Fibroblast of lung (primary cell): Measurements from ENCODE around the gene CCN5. TPM values are rescaled to one million over a fixed set of nuclear protein-coding genes. Genes with fewer than 3 reads are reported as not detected.

Experiments
- DNase-seq, 2 donors: peaks; one replicate each; pipeline versions ENCODE4 v3.0.0 to v3.0.0-alpha.2; 2010; ENCODE audit warnings: low read depth in 2 of 2
- H2AFZ ChIP-seq: 2 replicates; pipeline ENCODE4 v1.5.1; 2012; ENCODE audit warnings: low read length, control low read depth, inconsistent platforms
- H3K27ac ChIP-seq: 2 replicates; pipeline ENCODE4 v1.5.1; 2011; ENCODE audit warnings: low read length, control low read depth; ENCODE audit not compliant: insufficient read depth
- H3K27me3 ChIP-seq: 2 replicates; pipeline ENCODE4 v1.5.1; 2011; ENCODE audit warnings: mild to moderate bottlenecking, low read length; ENCODE audit not compliant: control insufficient read depth, insufficient read depth
- H3K36me3 ChIP-seq: 2 replicates; pipeline ENCODE4 v1.5.1; 2011; ENCODE audit warnings: low read length; ENCODE audit not compliant: control insufficient read depth, insufficient read depth
- H3K4me1 ChIP-seq: 2 replicates; pipeline ENCODE4 v1.5.1; 2011; ENCODE audit warnings: low read length; ENCODE audit not compliant: control insufficient read depth, insufficient read depth; ENCODE audit errors: extremely low read depth
- H3K4me2 ChIP-seq: 2 replicates; pipeline ENCODE4 v1.5.1; 2011; ENCODE audit warnings: low read length, control low read depth; ENCODE audit not compliant: insufficient read depth; ENCODE audit errors: extremely low read depth
- H3K4me3 ChIP-seq, 4 experiments: fragments of 200-600 bp in 1 of 4; sonication (generic) in 1 of 4; replicated peaks in 1 of 4; 2 replicates each; pipeline ENCODE4 v1.5.1; 2011 to 2016; ENCODE audit warnings: low read length in 4 of 4, low read depth in 3 of 4, mild to moderate bottlenecking in 3 of 4, control low read depth in 2 of 4, inconsistent platforms in 1 of 4, mixed read lengths in 1 of 4; ENCODE audit not compliant: insufficient read depth in 1 of 4; ENCODE audit errors: control extremely low read depth in 1 of 4
- H3K79me2 ChIP-seq: 2 replicates; pipeline ENCODE4 v1.5.1; 2012; ENCODE audit warnings: mild to moderate bottlenecking, low read length, inconsistent platforms; ENCODE audit not compliant: control insufficient read depth, insufficient read depth
- H3K9ac ChIP-seq: 2 replicates; pipeline ENCODE4 v1.5.1; 2011; ENCODE audit warnings: mild to moderate bottlenecking, low read length, control low read depth; ENCODE audit not compliant: insufficient read depth
- H3K9me3 ChIP-seq: 2 replicates; pipeline ENCODE4 v1.5.1; 2012; ENCODE audit warnings: low read depth, low read length; ENCODE audit not compliant: control insufficient read depth, insufficient read depth
- H4K20me1 ChIP-seq: 2 replicates; pipeline ENCODE4 v1.5.1; 2011; ENCODE audit warnings: low read length; ENCODE audit not compliant: control insufficient read depth, insufficient read depth; ENCODE audit errors: extremely low read depth
- CTCF ChIP-seq, 2 donors: IDR thresholded peaks in 1 of 2; conservative IDR thresholded peaks in 1 of 2; 1 replicate in 1 of 2; 2 replicates in 1 of 2; pipeline ENCODE4 v1.5.1; 2011 to 2012; ENCODE audit warnings: low read length in 2 of 2, control low read depth in 1 of 2, inconsistent platforms in 1 of 2, low read depth in 1 of 2, mild to moderate bottlenecking in 1 of 2
- EZH2 ChIP-seq: IDR thresholded peaks from 2 replicates; pipeline ENCODE4 v1.5.1; 2012; ENCODE audit warnings: low read length, control low read depth, mild to moderate bottlenecking; ENCODE audit errors: missing control alignments
- polyA plus RNA-seq, 2 donors: library from polyadenylated mRNA; depleted of rRNA in 1 of 2; stranded (reverse) in 1 of 2; unstranded in 1 of 2; fragments of >200 nt; gene quantifications; 2 replicates each; pipeline ENCODE4 v1.2.1, GENCODE V29; 2011 to 2012; ENCODE audit warnings: missing spikeins in 1 of 2
- total RNA-seq: library from RNA; depleted of rRNA; stranded (reverse); fragments of >200 nt; gene quantifications from 2 replicates; pipeline ENCODE4 v1.2.1, GENCODE V29; 2014

CCN5 gene
- total and polyA plus RNA-seq, 2 donors (not counting 1 experiment from before 2014, with no cell fraction given), result 31.4 to 122 TPM

GRCh38 chr20:44737116-44737515 lies 21.9 kb downstream of the CCN5 start:
- Histone ChIP-seq H3K27me3 (peaks cover 12% of the 10 kb centered on the region), H3K9ac (no peak overlapping the region), H2AFZ (no peak overlapping the region), H3K36me3 (no peaks in the 10 kb centered on the region), H3K4me3 (no peak overlapping the region), H3K27ac (no peak overlapping the region), H3K4me1 (peaks cover 2% of the 10 kb centered on the region), H4K20me1 (no peaks in the 10 kb centered on the region), H3K4me2 (no peak overlapping the region), H3K79me2 (no peaks in the 10 kb centered on the region), H3K9me3 (no peaks in the 10 kb centered on the region)
- TF ChIP-seq CTCF (conservative IDR thresholded peaks at IDR 0.05 in 1 of 2, IDR thresholded peaks at IDR 0.05 in 1 of 2; ENCODE audit: low read depth in 1 of 2, low read length in 2 of 2), result no peak
- no peak for TF ChIP-seq EZH2
- no peak for DNase-seq

- no peak overlapping the region for H3K4me2 ChIP-seq
- peaks cover 2% of the 10 kb centered on the region for H3K4me1 ChIP-seq
- no peak overlapping the region for H3K27ac ChIP-seq
- TF ChIP-seq CTCF (conservative IDR thresholded peaks at IDR 0.05 in 1 of 2, IDR thresholded peaks at IDR 0.05 in 1 of 2; ENCODE audit: low read depth in 1 of 2, low read length in 2 of 2) (no peak), EZH2 (no peak)
- no peaks in the 10 kb centered on the region for H3K36me3 ChIP-seq
- peaks cover 22% of the 10 kb centered on the region for H3K27me3 ChIP-seq
- no peak overlapping the region for H2AFZ ChIP-seq
- H3K4me3 ChIP-seq, result no peak overlapping the region
- no peak overlapping the region for H3K9ac ChIP-seq
- H3K9me3 ChIP-seq, result no peaks in the 10 kb centered on the region
- no peaks in the 10 kb centered on the region for H3K79me2 ChIP-seq
- peak; percentile 63 to 67 for DNase-seq
- no peaks in the 10 kb centered on the region for H4K20me1 ChIP-seq
Observed at GRCh38 chr20:44738813-44739477, 23.8 kb downstream of the CCN5 start.

- H3K79me2 ChIP-seq, result no peaks in the 10 kb centered on the region
- no peak overlapping the region for H3K4me2 ChIP-seq
- H3K27ac ChIP-seq, result no peak overlapping the region
- H2AFZ ChIP-seq, result no peak overlapping the region
- no peak for DNase-seq
- H3K9ac ChIP-seq, result no peak overlapping the region
- TF ChIP-seq CTCF (conservative IDR thresholded peaks at IDR 0.05 in 1 of 2, IDR thresholded peaks at IDR 0.05 in 1 of 2; ENCODE audit: low read depth in 1 of 2, low read length in 2 of 2), result no peak
- no peak for TF ChIP-seq EZH2
- H3K4me3 ChIP-seq, result no peak overlapping the region
- H3K36me3 ChIP-seq, result no peaks in the 10 kb centered on the region
- peaks cover 30% of the 10 kb centered on the region for H3K27me3 ChIP-seq
- peaks cover 2% of the 10 kb centered on the region for H3K4me1 ChIP-seq
- no peaks in the 10 kb centered on the region for H3K9me3 ChIP-seq
- H4K20me1 ChIP-seq, result no peaks in the 10 kb centered on the region
Observed at GRCh38 chr20:44739942-44740341, 24.8 kb downstream of the CCN5 start.
